ENCODE results near the gene CBARP.
"Not testable (repeated sequence)": the region's sequence is repeated elsewhere in the genome, so short reads cannot be mapped to it uniquely, and the experiment has no call there.

The CBARP gene

GRCh38 chr19:1225440-1226226 is 12.2 kb downstream of the CBARP start:
- no peak for DNase-seq

GRCh38 chr19:1224847-1225246 is 13.0 kb downstream of the CBARP start:
- no peak for DNase-seq

GRCh38 chr19:1224047-1224825 is 13.6 kb downstream of the CBARP start:
- DNase-seq = no peak

- DNase-seq = no peak
Measured at GRCh38 chr19:1223018-1223855, 14.6 kb downstream of the CBARP start.

GRCh38 chr19:1222394-1222793 is 15.4 kb downstream of the CBARP start:
- DNase-seq = no peak

- DNase-seq = no peak
Measured at GRCh38 chr19:1221904-1222255, 15.9 kb downstream of the CBARP start.

GRCh38 chr19:1220976-1221903 is 16.6 kb downstream of the CBARP start:
- no peak for DNase-seq

- no peak for DNase-seq
Measured at GRCh38 chr19:1220477-1220930, 17.3 kb downstream of the CBARP start.

GRCh38 chr19:1219786-1220476 is 17.9 kb downstream of the CBARP start:
- DNase-seq = no peak

- DNase-seq = no peak
Measured at GRCh38 chr19:1218751-1219567, 18.8 kb downstream of the CBARP start.

- no peak for DNase-seq
Measured at GRCh38 chr19:1217366-1217765, 20.4 kb downstream of the CBARP start.

GRCh38 chr19:1216756-1217155 is 21.0 kb downstream of the CBARP start:
- no peak for DNase-seq

GRCh38 chr19:1214862-1215731 is 22.7 kb downstream of the CBARP start:
- no peak for DNase-seq

GRCh38 chr19:1214299-1214861 is 23.4 kb downstream of the CBARP start:
- DNase-seq = no peak

GRCh38 chr19:1213391-1214286 is 24.2 kb downstream of the CBARP start:
- no peak for DNase-seq

GRCh38 chr19:1211494-1212234 is 26.1 kb downstream of the CBARP start:
- DNase-seq = no peak

- no peak for DNase-seq
Measured at GRCh38 chr19:1210227-1210538, 27.6 kb downstream of the CBARP start.

GRCh38 chr19:1208830-1209229 is 29.0 kb downstream of the CBARP start:
- DNase-seq = not testable (repeated sequence)
